ENCODE results near the gene TKT. TPM values are rescaled to one million over a fixed set of nuclear protein-coding genes. Genes with fewer than 3 reads are reported as not detected.
A peak's percentile ranks its signal among the peaks of the same experiment; 100 is the strongest.

The TKT gene
- total and polyA plus RNA-seq, 2 of the 13 experiments (the other 11 are each of a cell fraction or from before 2014, with no cell fraction given): 150 to 238 TPM

- no peak overlapping the region for H2AFZ ChIP-seq (ENCODE audit: low read length)
- POLR2A ChIA-PET: interaction anchor here (0.8 to 2.8 kb wide), 3 partner anchors 25 to 84 kb away, joined by 3 to 13 read pairs (median 3); no protein-coding TSS in a partner anchor
- CTCF ChIA-PET (ENCODE audit: low intra/inter-chr PET ratio, low total read pairs): interaction anchor here (1.4 to 4.1 kb wide), 4 partner anchors 61 to 82 kb away, joined by 3 to 81 read pairs (median 30); partner anchors contain the start of gene RFT1
- intact Hi-C loops (cut with micrococcal nuclease; ENCODE audit: unreplicated experiment) (loop anchor here (5.0 kb wide), 1 partner anchor 518 kb away; no protein-coding TSS in a partner anchor), in situ Hi-C loops (cut with HindIII; ENCODE audit: extremely low pct_ligation_motif_present, low pct_unique_long_range_greater_than_20kb) (loop anchor here (5.0 kb wide), 1 partner anchor 62 kb away; the partner anchor contains the start of gene RFT1)
- 70% methylated on average over 4 of the region's 14 CpGs for WGBS (ENCODE audit: low lambda C conversion rate)
- H3K4me1 ChIP-seq (ENCODE audit: insufficient read depth, low read length): peaks cover 38% of the 10 kb centered on the region
- ATAC-seq: no peak; the same call in 2 of the 3 replicates
- peaks cover 8 to 24% of the 10 kb centered on the region in 2 experiments; a peak in 4 of 5 replicates for H3K36me3 ChIP-seq (replicated peaks in 1 of 2; ENCODE audit: control insufficient read depth in 1 of 2, insufficient read depth in 2 of 2, low read length in 2 of 2)
- TF ChIP-seq AGO2 (optimal IDR thresholded peaks at IDR 0.05; ENCODE audit: low read depth, low read length) (peak; percentile 52), TMF1 (CRISPR knock-in tag; IDR thresholded peaks at IDR 0.05; ENCODE audit: low read depth) (no peak), ZNF766 (CRISPR knock-in tag; IDR thresholded peaks at IDR 0.05; ENCODE audit: borderline replicate concordance) (no peak), ZNF740 (CRISPR knock-in tag; IDR thresholded peaks at IDR 0.05) (no peak), PRDM15 (CRISPR knock-in tag; IDR thresholded peaks at IDR 0.05) (0 out of 2 replicates have a peak, but pooled peaks have one; percentile 47)
- no peak for FAIRE-seq
- no peak overlapping the region for H3K4me2 ChIP-seq (ENCODE audit: low read depth, low read length)
- BruUV-seq (replicated peaks): no TSS peak
- H3K4me3 ChIP-seq (replicated peaks in 1 of 3; ENCODE audit: insufficient read depth in 1 of 3, low read depth in 2 of 3, low read length in 3 of 3): no peak overlapping the region
- no peaks in the 10 kb centered on the region for H3K9me3 ChIP-seq (ENCODE audit: low read length)
- H3K27ac ChIP-seq (ENCODE audit: extremely low read length, insufficient read depth, low read length): no peak overlapping the region
- DNase-seq (ENCODE audit: low spot score): no peak
- H3K9ac ChIP-seq (ENCODE audit: insufficient read depth, low read depth, low read length): no peak overlapping the region
- no peaks in the 10 kb centered on the region for H4K20me1 ChIP-seq (ENCODE audit: insufficient read depth, low read length)
- no peaks in the 10 kb centered on the region for H3K79me2 ChIP-seq (ENCODE audit: insufficient read depth, low read length)
- H3K27me3 ChIP-seq (ENCODE audit: control insufficient read depth in 1 of 2, insufficient read depth in 2 of 2, low read length in 2 of 2): no peaks in the 10 kb centered on the region
Measured at GRCh38 chr3:53194210-53195065, 61.4 kb downstream of the TKT start.
